Glutamatergic neuron (in vitro differentiated cells): Measurements from ENCODE around the gene TRA2A. TPM values are rescaled to one million over a fixed set of nuclear protein-coding genes. Genes with fewer than 3 reads are reported as not detected.

Experiments
- DNase-seq: peaks from one replicate; pipeline ENCODE4 v3.0.0; 2022
- H3K27ac Mint-ChIP-seq: one replicate; pipeline ENCODE4 v1.8.0; 2020; ENCODE audit warnings: mild to moderate bottlenecking, mixed read lengths, inconsistent platforms; ENCODE audit not compliant: unreplicated experiment
- H3K27me3 Mint-ChIP-seq: one replicate; pipeline ENCODE4 v1.8.0; 2020; ENCODE audit warnings: mild to moderate bottlenecking, moderate library complexity, mixed read lengths, inconsistent platforms; ENCODE audit not compliant: unreplicated experiment
- H3K36me3 Mint-ChIP-seq: one replicate; pipeline ENCODE4 v1.8.0; 2020; ENCODE audit warnings: mild to moderate bottlenecking, mixed read lengths, inconsistent platforms; ENCODE audit not compliant: unreplicated experiment
- H3K4me1 Mint-ChIP-seq: one replicate; pipeline ENCODE4 v1.8.0; 2020; ENCODE audit warnings: mild to moderate bottlenecking, low read depth, mixed read lengths, inconsistent platforms; ENCODE audit not compliant: unreplicated experiment
- H3K4me3 Mint-ChIP-seq: one replicate; pipeline ENCODE4 v1.8.0; 2020; ENCODE audit warnings: mild to moderate bottlenecking, mixed read lengths, inconsistent platforms; ENCODE audit not compliant: unreplicated experiment
- H3K9me3 Mint-ChIP-seq: one replicate; pipeline ENCODE4 v1.8.0; 2020; ENCODE audit warnings: mild to moderate bottlenecking, moderate library complexity, mixed read lengths, inconsistent platforms; ENCODE audit not compliant: unreplicated experiment
- total RNA-seq: library from RNA; stranded (reverse); fragmentation: NEBNext Ultra II Directional; extraction: Animal tissue kit (Norgen Biotek cat#: 25700); gene quantifications from one replicate; pipeline ENCODE4 v1.2.1, GENCODE V29; 2021; ENCODE audit not compliant: unreplicated experiment
- TF ChIP-seq, protein P1 (sequence below): fragments of 200-600 bp; sonication (generic); IDR thresholded peaks from one replicate; pipeline ENCODE4 v1.5.0; 2021; ENCODE audit not compliant: partially characterized antibody, unreplicated experiment

The TRA2A gene
- total RNA-seq, 1 donor from 2014 or later: 108 TPM

DNA sequence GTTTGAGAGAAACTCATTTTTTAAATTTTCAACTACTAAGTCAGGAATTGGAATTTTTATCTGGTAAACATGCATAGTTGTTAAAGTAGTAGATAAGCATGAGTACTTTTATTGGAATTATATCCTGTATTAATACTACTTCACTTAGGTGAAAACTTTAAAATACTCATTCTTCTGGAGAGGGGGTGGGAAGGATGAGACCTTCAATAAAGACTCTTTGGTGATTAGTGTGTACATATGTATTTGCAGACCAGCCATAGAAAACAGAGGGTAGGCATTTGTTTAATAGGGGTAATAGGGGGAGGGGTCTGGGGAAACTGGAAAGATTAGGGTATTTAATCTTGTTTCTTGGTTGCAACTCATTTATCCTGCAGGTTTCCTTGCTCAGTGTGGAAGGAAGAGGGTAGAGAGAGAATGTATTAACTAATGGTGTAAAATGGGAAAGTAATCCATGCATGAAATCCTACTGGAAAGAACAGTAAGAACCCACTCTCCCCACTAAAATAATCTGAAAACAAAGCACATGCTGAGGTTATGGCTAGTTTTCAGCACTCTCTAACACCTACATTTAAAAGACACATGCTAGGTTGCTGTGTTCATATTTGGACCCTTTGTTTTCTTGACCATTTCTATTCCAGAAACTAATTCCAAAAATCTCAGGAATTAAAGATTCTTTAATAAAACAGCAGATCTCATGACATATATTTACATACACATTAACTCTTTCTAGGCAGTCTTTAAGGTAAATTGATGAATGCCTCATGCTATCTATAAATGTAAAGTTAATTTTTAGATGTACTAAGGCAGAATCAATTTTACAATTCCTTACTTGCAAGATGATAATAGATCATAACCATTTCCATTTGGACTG, 55.3 kb downstream of the TRA2A start:
- TF ChIP-seq, protein P1, sequence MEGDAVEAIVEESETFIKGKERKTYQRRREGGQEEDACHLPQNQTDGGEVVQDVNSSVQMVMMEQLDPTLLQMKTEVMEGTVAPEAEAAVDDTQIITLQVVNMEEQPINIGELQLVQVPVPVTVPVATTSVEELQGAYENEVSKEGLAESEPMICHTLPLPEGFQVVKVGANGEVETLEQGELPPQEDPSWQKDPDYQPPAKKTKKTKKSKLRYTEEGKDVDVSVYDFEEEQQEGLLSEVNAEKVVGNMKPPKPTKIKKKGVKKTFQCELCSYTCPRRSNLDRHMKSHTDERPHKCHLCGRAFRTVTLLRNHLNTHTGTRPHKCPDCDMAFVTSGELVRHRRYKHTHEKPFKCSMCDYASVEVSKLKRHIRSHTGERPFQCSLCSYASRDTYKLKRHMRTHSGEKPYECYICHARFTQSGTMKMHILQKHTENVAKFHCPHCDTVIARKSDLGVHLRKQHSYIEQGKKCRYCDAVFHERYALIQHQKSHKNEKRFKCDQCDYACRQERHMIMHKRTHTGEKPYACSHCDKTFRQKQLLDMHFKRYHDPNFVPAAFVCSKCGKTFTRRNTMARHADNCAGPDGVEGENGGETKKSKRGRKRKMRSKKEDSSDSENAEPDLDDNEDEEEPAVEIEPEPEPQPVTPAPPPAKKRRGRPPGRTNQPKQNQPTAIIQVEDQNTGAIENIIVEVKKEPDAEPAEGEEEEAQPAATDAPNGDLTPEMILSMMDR: no peak
- no peaks in the 10 kb centered on the region for H3K27me3 Mint-ChIP-seq
- DNase-seq: no peak
- peaks cover 9% of the 10 kb centered on the region for H3K9me3 Mint-ChIP-seq
- peaks cover 22% of the 10 kb centered on the region for H3K4me1 Mint-ChIP-seq
- no peaks in the 10 kb centered on the region for H3K36me3 Mint-ChIP-seq
- H3K4me3 Mint-ChIP-seq: peak overlapping the region; percentile 67
- peak overlapping the region; percentile 70 for H3K27ac Mint-ChIP-seq

DNA sequence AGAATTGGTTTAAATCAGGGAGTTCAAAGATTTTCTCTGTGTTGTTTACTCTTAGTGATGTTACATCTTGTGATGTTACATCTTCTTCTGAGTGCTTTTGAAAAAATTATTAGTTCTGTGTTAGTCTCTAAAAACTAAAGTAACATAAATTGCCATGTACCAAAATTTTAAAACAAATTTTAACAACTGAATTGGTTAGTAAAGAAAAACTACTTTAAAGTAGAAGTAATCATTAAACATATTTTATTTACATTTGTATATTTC, 56.3 kb downstream of the TRA2A start:
- peaks cover 14% of the 10 kb centered on the region for H3K9me3 Mint-ChIP-seq
- peak overlapping the region; percentile 93 for H3K4me3 Mint-ChIP-seq
- peaks cover 23% of the 10 kb centered on the region for H3K4me1 Mint-ChIP-seq
- TF ChIP-seq, protein P1: no peak
- no peaks in the 10 kb centered on the region for H3K36me3 Mint-ChIP-seq
- peaks cover under 1% of the 10 kb centered on the region for H3K27me3 Mint-ChIP-seq
- H3K27ac Mint-ChIP-seq: peak overlapping the region; percentile 93
- DNase-seq: no peak

DNA sequence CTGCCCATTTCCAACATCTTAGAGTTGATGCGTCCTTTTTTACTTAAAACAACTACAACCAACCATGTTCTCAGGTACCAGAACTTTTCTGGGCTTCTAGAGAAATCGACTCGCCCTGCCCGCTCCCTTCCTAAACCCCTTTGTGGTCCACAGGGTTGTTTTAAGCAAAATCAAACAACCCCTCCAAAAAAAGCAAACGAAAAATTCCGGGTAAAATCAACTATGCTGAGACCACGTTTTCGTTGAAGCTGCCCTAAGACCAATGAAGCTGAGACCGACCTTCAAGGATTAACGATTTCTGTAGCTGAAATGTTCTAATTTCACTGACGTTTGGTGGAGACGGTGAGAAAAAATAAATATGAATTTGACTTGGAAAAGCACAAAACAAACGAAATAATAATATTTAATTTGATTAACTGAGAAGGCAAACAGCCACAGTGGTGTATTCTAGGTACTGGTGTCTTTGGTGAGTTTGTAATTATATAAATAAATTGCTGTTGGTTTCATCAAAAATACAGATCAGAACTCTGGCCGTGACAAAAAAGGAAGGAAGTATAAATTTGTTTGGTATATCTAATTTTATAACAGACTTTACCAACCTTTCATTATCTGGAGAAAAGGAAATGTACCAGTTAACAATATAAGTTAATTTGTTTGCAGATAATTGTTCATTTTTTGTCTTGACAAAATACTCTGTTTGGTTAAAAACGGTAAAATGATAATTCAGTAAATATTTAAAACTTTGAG, 56.8 kb downstream of the TRA2A start:
- TF ChIP-seq, protein P1: no peak
- no peak for DNase-seq
- peak overlapping the region; percentile 93 for H3K4me3 Mint-ChIP-seq
- H3K27ac Mint-ChIP-seq: peak overlapping the region; percentile 93
- H3K4me1 Mint-ChIP-seq: peaks cover 23% of the 10 kb centered on the region
- H3K9me3 Mint-ChIP-seq: peaks cover 18% of the 10 kb centered on the region
- H3K27me3 Mint-ChIP-seq: peaks cover 4% of the 10 kb centered on the region
- no peaks in the 10 kb centered on the region for H3K36me3 Mint-ChIP-seq

DNA sequence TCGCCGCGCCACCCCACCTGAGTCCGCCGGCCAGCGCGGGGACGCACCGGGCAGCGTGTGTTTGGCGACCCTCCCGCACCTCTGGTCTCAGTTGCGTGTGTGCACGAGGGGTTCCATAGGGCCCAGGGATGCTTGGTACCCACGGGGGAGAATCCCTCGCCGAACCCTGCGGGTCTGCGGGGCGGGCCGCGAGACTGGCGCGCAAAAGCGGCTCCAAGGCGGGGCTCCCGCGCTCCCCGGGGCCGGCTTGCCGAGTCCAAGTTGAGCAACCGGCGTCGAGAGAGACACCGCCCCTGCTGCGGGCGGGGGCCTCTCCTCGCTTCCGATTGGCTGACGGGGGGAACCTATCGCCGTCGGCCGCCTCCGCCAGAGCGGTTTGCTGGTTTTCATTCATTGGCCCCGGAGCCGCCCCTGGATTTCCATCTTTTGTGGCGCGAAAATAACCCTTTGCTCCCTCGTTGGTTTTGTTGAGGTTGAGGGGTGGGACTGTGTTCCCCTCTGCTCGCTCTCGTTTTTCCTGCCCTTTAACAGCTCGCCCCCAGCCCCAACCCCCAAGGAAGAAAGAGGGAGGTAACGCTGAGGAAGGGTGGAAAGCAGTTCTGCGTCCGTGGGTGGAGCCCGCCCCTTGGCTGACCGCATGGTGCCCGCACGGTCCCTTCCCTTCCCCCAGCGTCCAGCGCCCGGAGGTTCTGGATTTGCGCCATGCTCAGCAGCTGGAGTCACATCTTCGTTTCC, 57.5 kb downstream of the TRA2A start:
- Mint-ChIP-seq H3K27ac (peak overlapping the region; percentile 93), H3K36me3 (no peaks in the 10 kb centered on the region), H3K4me3 (peak overlapping the region; percentile 93), H3K9me3 (peaks cover 20% of the 10 kb centered on the region), H3K4me1 (peaks cover 23% of the 10 kb centered on the region), H3K27me3 (peaks cover 6% of the 10 kb centered on the region)
- TF ChIP-seq, protein P1: no peak
- DNase-seq: peak; percentile 95
